Ectodermal cell (in vitro differentiated cells): ENCODE measurements around the gene CENPW.
A peak's percentile ranks its signal among the peaks of the same experiment; 100 is the strongest.

ENCODE experiments used
- H3K27ac ChIP-seq: 2 replicates; pipeline ENCODE4 v1.7.0; 2013; ENCODE audit warnings: mild to moderate bottlenecking, low read depth, low read length; ENCODE audit not compliant: insufficient read depth, poor library complexity, severe bottlenecking
- H3K27me3 ChIP-seq: 2 replicates; pipeline ENCODE4 v1.7.0; 2013; ENCODE audit warnings: mild to moderate bottlenecking, low read length; ENCODE audit not compliant: insufficient read depth, control insufficient read depth, poor library complexity, severe bottlenecking
- H3K36me3 ChIP-seq: one replicate; pipeline ENCODE4 v1.7.0; 2013; ENCODE audit warnings: low read length; ENCODE audit not compliant: control insufficient read depth, insufficient read depth
- H3K4me1 ChIP-seq: one replicate; pipeline ENCODE4 v1.7.0; 2013; ENCODE audit warnings: low read length; ENCODE audit not compliant: control insufficient read depth, insufficient read depth
- H3K4me3 ChIP-seq: 2 replicates; pipeline ENCODE4 v1.7.0; 2013; ENCODE audit warnings: low read depth, low read length, control low read depth; ENCODE audit not compliant: insufficient read depth
- H3K9me3 ChIP-seq: 2 replicates; pipeline ENCODE4 v1.7.0; 2013; ENCODE audit warnings: mild to moderate bottlenecking, low read length, moderate library complexity; ENCODE audit not compliant: control insufficient read depth
- WGBS, 2 experiments: methylation state at CpG; one replicate each; pipeline ENCODE4 v1.1.7; 2013; ENCODE audit warnings: missing lambda C conversion rate in 2 of 2; 5-methylcytosine and 5-hydroxymethylcytosine counted together

Gene CENPW

GRCh38 chr6:126333729-126334128, 6.2 kb upstream of the CENPW start:
- 93 to 100% methylated on average over 2 of the region's 2 CpGs for WGBS, 2 experiments
- Histone ChIP-seq H3K27ac (no peak overlapping the region), H3K27me3 (no peaks in the 10 kb centered on the region)

GRCh38 chr6:126335210-126335609, 4.7 kb upstream of the CENPW start:
- Histone ChIP-seq H3K36me3 (no peaks in the 10 kb centered on the region), H3K4me3 (no peak overlapping the region), H3K4me1 (no peaks in the 10 kb centered on the region), H3K27me3 (no peaks in the 10 kb centered on the region), H3K9me3 (no peaks in the 10 kb centered on the region), H3K27ac (no peak overlapping the region)
- 76 to 83% methylated on average over 2 of the region's 3 CpGs for WGBS, 2 experiments

More at GRCh38 chr6:126333729-126334128, 6.2 kb upstream of the CENPW start:
- Histone ChIP-seq H3K4me3 (no peak overlapping the region), H3K9me3 (no peaks in the 10 kb centered on the region), H3K36me3 (no peaks in the 10 kb centered on the region), H3K4me1 (no peaks in the 10 kb centered on the region)

- Histone ChIP-seq H3K4me3 (no peak overlapping the region), H3K36me3 (no peaks in the 10 kb centered on the region), H3K27ac (no peak overlapping the region), H3K9me3 (no peaks in the 10 kb centered on the region), H3K4me1 (peaks cover 9% of the 10 kb centered on the region), H3K27me3 (no peaks in the 10 kb centered on the region)
- 95 to 97% methylated on average over 3 of the region's 3 CpGs for WGBS, 2 experiments
These were observed 2.6 kb upstream of the CENPW start for GRCh38 chr6:126337323-126337722.

GRCh38 chr6:126341126-126341525, 1.2 kb downstream of the CENPW start:
- 79 to 83% methylated on average over 3 of the region's 3 CpGs for WGBS, 2 experiments
- H3K27ac ChIP-seq = no peak overlapping the region
- H3K9me3 ChIP-seq = no peaks in the 10 kb centered on the region
- no peaks in the 10 kb centered on the region for H3K27me3 ChIP-seq
- H3K4me3 ChIP-seq = peak overlapping the region; percentile 69
- H3K36me3 ChIP-seq = no peaks in the 10 kb centered on the region
- H3K4me1 ChIP-seq = peaks cover 9% of the 10 kb centered on the region

GRCh38 chr6:126344181-126344580, 4.3 kb downstream of the CENPW start:
- Histone ChIP-seq H3K27ac (no peak overlapping the region), H3K4me1 (peaks cover 9% of the 10 kb centered on the region), H3K4me3 (no peak overlapping the region), H3K27me3 (no peaks in the 10 kb centered on the region), H3K9me3 (no peaks in the 10 kb centered on the region), H3K36me3 (no peaks in the 10 kb centered on the region)

GRCh38 chr6:126351960-126352359, 12.0 kb downstream of the CENPW start:
- Histone ChIP-seq H3K9me3 (no peaks in the 10 kb centered on the region), H3K36me3 (peaks cover 5% of the 10 kb centered on the region), H3K4me3 (no peak overlapping the region), H3K27me3 (no peaks in the 10 kb centered on the region), H3K27ac (no peak overlapping the region), H3K4me1 (no peaks in the 10 kb centered on the region)
- WGBS, 2 experiments = 86 to 95% methylated on average over 1 of the region's 1 CpG

- Histone ChIP-seq H3K4me1 (no peaks in the 10 kb centered on the region), H3K4me3 (no peak overlapping the region), H3K36me3 (peaks cover 5% of the 10 kb centered on the region), H3K27ac (no peak overlapping the region), H3K9me3 (no peaks in the 10 kb centered on the region), H3K27me3 (no peaks in the 10 kb centered on the region)
These were observed 12.6 kb downstream of the CENPW start for GRCh38 chr6:126352514-126352913.

- Histone ChIP-seq H3K27me3 (no peaks in the 10 kb centered on the region), H3K9me3 (no peaks in the 10 kb centered on the region), H3K36me3 (no peaks in the 10 kb centered on the region), H3K4me1 (no peaks in the 10 kb centered on the region), H3K4me3 (no peak overlapping the region), H3K27ac (no peak overlapping the region)
These were observed 16.6 kb downstream of the CENPW start for GRCh38 chr6:126356526-126356925.

- Histone ChIP-seq H3K4me1 (no peaks in the 10 kb centered on the region), H3K27ac (no peak overlapping the region), H3K9me3 (no peaks in the 10 kb centered on the region), H3K27me3 (no peaks in the 10 kb centered on the region), H3K36me3 (no peaks in the 10 kb centered on the region), H3K4me3 (no peak overlapping the region)
- 89% methylated on average over 1 of the region's 1 CpG; no CpG with 5 or more reads in 1 of the 2 experiments for WGBS, 2 experiments
These were observed 20.1 kb downstream of the CENPW start for GRCh38 chr6:126359936-126360537.

- Histone ChIP-seq H3K36me3 (no peaks in the 10 kb centered on the region), H3K27ac (no peak overlapping the region), H3K4me1 (no peaks in the 10 kb centered on the region), H3K4me3 (no peak overlapping the region), H3K9me3 (no peaks in the 10 kb centered on the region), H3K27me3 (no peaks in the 10 kb centered on the region)
- WGBS, 2 experiments = 91 to 95% methylated on average over 3 of the region's 3 CpGs
These were observed 22.0 kb downstream of the CENPW start for GRCh38 chr6:126361832-126362440.
